NB4 (cell line): ENCODE measurements around the gene HOMER3.

Experiments
- CTCF ChIP-seq: IDR thresholded peaks from one replicate; pipeline ENCODE4 v1.5.1; 2012; ENCODE audit warnings: low read depth, low read length
- MAX ChIP-seq: IDR thresholded peaks from 2 replicates; pipeline ENCODE4 v1.6.1; 2011; ENCODE audit warnings: low read depth, low read length
- POLR2A ChIP-seq: IDR thresholded peaks from 2 replicates; pipeline ENCODE4 v1.6.1; 2011; ENCODE audit warnings: mild to moderate bottlenecking; ENCODE audit not compliant: insufficient read length; ENCODE audit errors: extremely low read depth

GRCh38 chr19:18895824-18896341, 45.1 kb downstream of the HOMER3 start, which contains the start of gene CERS1:
- no peak for TF ChIP-seq MAX
- no peak for TF ChIP-seq CTCF
- no peak for TF ChIP-seq POLR2A
